ENCODE measurements around the gene MESP1. TPM values are rescaled to one million over a fixed set of nuclear protein-coding genes. Genes with fewer than 3 reads are reported as not detected.
A peak's percentile ranks its signal among the peaks of the same experiment; 100 is the strongest.

MESP1 gene
- total and polyA plus RNA-seq, 2 donors, result 0.38 to 0.50 TPM

DNA sequence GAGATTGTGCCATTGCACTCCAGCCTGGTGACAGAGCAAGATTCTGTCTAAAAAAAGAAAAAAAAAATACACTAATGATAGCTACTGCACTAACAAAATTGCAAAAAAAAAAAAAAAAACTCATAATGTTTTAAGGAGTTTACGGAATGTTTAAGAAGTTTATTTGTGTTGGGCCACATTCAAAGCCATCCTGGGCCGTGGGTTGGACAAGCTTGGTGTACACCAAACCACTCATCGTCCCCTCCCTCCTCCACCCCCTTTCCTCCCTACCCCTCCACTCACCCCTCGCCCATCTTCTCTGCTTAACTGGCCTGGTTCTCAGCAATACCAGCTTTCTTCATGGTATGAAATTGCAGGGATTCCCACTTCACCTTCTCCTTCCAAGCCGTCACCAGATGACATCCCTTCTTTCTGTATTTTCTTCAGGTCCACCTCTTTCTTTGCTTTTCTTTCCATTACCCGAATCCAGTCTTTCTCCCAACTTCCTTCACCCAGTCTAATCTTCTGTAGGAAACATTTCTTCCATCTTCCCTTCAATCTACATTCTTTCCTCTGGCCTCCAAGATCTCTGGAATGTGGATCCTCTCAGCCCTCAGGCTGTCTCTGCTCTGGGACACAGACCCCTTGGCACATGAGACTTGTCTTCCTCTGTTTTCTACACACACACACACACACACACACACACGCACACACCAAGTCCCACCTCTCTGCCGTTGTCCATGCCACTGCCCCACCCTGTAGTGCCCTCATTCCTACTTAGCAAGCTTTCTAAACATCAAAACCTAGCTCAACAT, 3.5 kb upstream of the MESP1 start:
- Histone ChIP-seq H3K36me3 (ENCODE audit: control insufficient read depth in 2 of 2, insufficient read depth in 2 of 2, low read length in 1 of 2) (no peaks in the 10 kb centered on the region), H3K27me3 (ENCODE audit: control insufficient read depth in 2 of 2, insufficient read depth in 1 of 2, low read length in 1 of 2) (peaks cover 7 to 52% of the 10 kb centered on the region in 2 donors), H3K9me3 (ENCODE audit: control insufficient read depth in 2 of 2, insufficient read depth in 1 of 2, low read length in 1 of 2) (no peaks in the 10 kb centered on the region), H3K4me1 (ENCODE audit: control insufficient read depth in 2 of 2, insufficient read depth in 2 of 2, low read length in 2 of 2) (peaks cover 5 to 6% of the 10 kb centered on the region in 2 donors), H3K4me3 (ENCODE audit: low read length in 2 of 2) (no peak overlapping the region), H3K27ac (ENCODE audit: low read depth in 1 of 2, low read length in 1 of 2) (no peak overlapping the region)
- 83% methylated on average over 8 of the region's 8 CpGs for WGBS
- no peak for DNase-seq (ENCODE audit: low read depth in 6 of 9, low spot score in 9 of 9)

DNA sequence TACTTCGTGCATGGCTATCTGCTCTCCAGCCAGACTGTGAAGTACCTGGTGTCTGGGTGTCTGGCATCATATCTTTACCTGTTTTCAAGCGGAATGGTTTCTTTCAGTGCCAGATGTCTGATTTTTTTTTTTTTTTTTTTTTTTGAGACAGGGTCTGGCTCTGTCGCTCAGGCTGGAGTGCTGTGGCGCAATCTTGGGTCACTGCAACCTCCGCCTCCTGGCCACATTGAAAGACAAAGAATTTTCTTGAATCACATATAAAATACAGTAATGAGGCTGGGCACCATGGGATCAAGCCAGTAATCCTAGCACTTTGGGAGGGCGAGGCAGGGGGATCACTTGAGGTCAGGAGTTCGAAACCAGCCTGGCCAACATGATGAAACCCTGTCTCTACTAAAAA, 2.8 kb upstream of the MESP1 start:
- no peaks in the 10 kb centered on the region for H3K9me3 ChIP-seq (ENCODE audit: control insufficient read depth in 2 of 2, insufficient read depth in 1 of 2, low read length in 1 of 2)
- peaks cover 7 to 59% of the 10 kb centered on the region in 2 donors for H3K27me3 ChIP-seq (ENCODE audit: control insufficient read depth in 2 of 2, insufficient read depth in 1 of 2, low read length in 1 of 2)
- no peak overlapping the region for H3K27ac ChIP-seq (ENCODE audit: low read depth in 1 of 2, low read length in 1 of 2)
- no peak for DNase-seq (ENCODE audit: low read depth in 6 of 9, low spot score in 9 of 9)
- no peak overlapping the region for H3K4me3 ChIP-seq (ENCODE audit: low read length in 2 of 2)
- H3K36me3 ChIP-seq (ENCODE audit: control insufficient read depth in 2 of 2, insufficient read depth in 2 of 2, low read length in 1 of 2), result no peaks in the 10 kb centered on the region
- 87% methylated on average over 7 of the region's 7 CpGs for WGBS
- peaks cover 5 to 6% of the 10 kb centered on the region in 2 donors for H3K4me1 ChIP-seq (ENCODE audit: control insufficient read depth in 2 of 2, insufficient read depth in 2 of 2, low read length in 2 of 2)

DNA sequence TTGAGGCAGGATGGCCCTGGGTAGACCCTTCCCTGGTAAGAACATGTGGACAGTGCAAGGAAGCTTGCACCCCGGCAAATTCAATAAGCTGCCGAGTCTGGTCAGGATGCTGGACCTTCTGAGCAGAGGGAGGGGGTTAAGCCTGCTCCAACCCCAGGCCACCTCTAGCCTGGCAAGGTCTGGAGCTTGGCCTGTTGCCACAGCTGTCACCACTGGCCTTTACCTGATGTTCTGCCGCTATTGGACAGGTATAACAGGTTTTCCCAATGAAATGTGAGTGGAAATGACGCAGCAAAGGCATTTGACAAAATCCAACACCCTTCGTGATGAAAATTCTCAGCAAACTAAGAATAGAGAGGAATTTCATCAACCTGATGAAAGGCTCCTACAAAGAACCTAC, 699 bp upstream of the MESP1 start:
- peaks cover 7 to 78% of the 10 kb centered on the region in 2 donors for H3K27me3 ChIP-seq (ENCODE audit: control insufficient read depth in 2 of 2, insufficient read depth in 1 of 2, low read length in 1 of 2)
- DNase-seq (ENCODE audit: low read depth in 6 of 9, low spot score in 9 of 9), result no peak
- H3K4me1 ChIP-seq (ENCODE audit: control insufficient read depth in 2 of 2, insufficient read depth in 2 of 2, low read length in 2 of 2), result peaks cover 5 to 6% of the 10 kb centered on the region in 2 donors
- H3K9me3 ChIP-seq (ENCODE audit: control insufficient read depth in 2 of 2, insufficient read depth in 1 of 2, low read length in 1 of 2), result peaks cover 0 to 1% of the 10 kb centered on the region in 2 donors
- no peak overlapping the region for H3K4me3 ChIP-seq (ENCODE audit: low read length in 2 of 2)
- peak overlapping the region in 1 of 2 donors; percentile 5 for H3K27ac ChIP-seq (ENCODE audit: low read depth in 1 of 2, low read length in 1 of 2)
- H3K36me3 ChIP-seq (ENCODE audit: control insufficient read depth in 2 of 2, insufficient read depth in 2 of 2, low read length in 1 of 2), result no peaks in the 10 kb centered on the region
- 95% methylated on average over 5 of the region's 5 CpGs for WGBS

DNA sequence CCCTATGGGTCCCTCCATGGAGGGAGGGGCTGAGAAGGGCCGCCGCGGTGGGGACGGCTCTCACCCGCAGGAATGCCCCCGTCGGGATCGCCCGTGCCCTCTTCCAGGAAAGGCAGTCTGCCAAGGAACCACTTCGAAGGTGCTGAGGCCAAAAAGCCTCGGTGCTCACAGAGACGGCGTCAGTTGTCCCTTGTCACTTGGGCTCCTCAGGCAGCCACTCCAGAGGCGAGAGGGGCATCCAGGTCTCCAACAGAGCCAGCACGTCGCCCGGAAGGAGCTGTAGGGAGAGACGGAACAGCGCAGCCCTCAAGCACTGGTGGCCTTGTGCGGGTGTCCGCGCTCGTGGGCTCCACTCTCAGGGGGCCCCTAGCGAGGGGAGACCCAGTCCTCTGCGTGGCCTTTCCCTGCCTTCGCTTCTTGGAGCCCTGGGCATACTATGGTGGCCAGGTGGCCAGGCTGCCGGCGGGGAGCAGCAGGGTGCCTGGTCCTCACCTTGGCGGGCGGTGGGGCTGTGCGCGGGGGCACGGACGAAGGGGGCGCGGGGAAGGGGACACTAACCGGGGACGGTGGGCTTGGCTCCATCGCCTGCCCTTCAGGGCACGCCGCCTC, 994 bp downstream of the MESP1 start:
- Histone ChIP-seq H3K9me3 (ENCODE audit: control insufficient read depth in 2 of 2, insufficient read depth in 1 of 2, low read length in 1 of 2) (peaks cover 0 to 1% of the 10 kb centered on the region in 2 donors), H3K27me3 (ENCODE audit: control insufficient read depth in 2 of 2, insufficient read depth in 1 of 2, low read length in 1 of 2) (peaks cover 7 to 86% of the 10 kb centered on the region in 2 donors), H3K4me1 (ENCODE audit: control insufficient read depth in 2 of 2, insufficient read depth in 2 of 2, low read length in 2 of 2) (peaks cover 5 to 6% of the 10 kb centered on the region in 2 donors), H3K36me3 (ENCODE audit: control insufficient read depth in 2 of 2, insufficient read depth in 2 of 2, low read length in 1 of 2) (no peaks in the 10 kb centered on the region), H3K27ac (ENCODE audit: low read depth in 1 of 2, low read length in 1 of 2) (no peak overlapping the region), H3K4me3 (ENCODE audit: low read length in 2 of 2) (peak overlapping the region in 1 of 2 donors; percentile 76)
- 9% methylated on average over 41 of the region's 41 CpGs for WGBS
- no peak for DNase-seq (ENCODE audit: low read depth in 6 of 9, low spot score in 9 of 9)

DNA sequence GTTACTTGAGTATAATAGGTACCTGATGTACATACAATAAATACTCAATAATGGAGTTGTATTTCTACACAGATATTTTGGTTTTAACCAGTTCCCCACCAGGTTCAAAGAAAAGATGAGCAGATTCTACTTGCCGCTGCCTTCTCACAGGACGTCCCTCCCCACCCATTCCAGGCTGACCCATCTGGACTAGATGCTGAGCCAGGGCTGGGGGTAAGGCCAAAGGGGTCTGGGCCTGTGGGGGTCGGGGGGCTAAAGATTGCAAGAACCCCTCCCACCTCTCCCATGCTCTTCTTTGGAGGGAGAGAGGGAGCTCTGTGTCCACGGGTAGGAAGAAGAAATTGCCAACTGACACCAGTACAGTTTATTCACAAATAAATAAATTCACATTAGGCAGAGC, 1.5 kb downstream of the MESP1 start:
- H3K27ac ChIP-seq (ENCODE audit: low read depth in 1 of 2, low read length in 1 of 2), result no peak overlapping the region
- 92% methylated on average over 4 of the region's 4 CpGs for WGBS
- H3K4me1 ChIP-seq (ENCODE audit: control insufficient read depth in 2 of 2, insufficient read depth in 2 of 2, low read length in 2 of 2), result peaks cover 5 to 6% of the 10 kb centered on the region in 2 donors
- H3K4me3 ChIP-seq (ENCODE audit: low read length in 2 of 2), result no peak overlapping the region
- H3K27me3 ChIP-seq (ENCODE audit: control insufficient read depth in 2 of 2, insufficient read depth in 1 of 2, low read length in 1 of 2), result peaks cover 7 to 87% of the 10 kb centered on the region in 2 donors
- DNase-seq (ENCODE audit: low read depth in 6 of 9, low spot score in 9 of 9), result no peak
- H3K36me3 ChIP-seq (ENCODE audit: control insufficient read depth in 2 of 2, insufficient read depth in 2 of 2, low read length in 1 of 2), result no peaks in the 10 kb centered on the region
- peaks cover 0 to 1% of the 10 kb centered on the region in 2 donors for H3K9me3 ChIP-seq (ENCODE audit: control insufficient read depth in 2 of 2, insufficient read depth in 1 of 2, low read length in 1 of 2)

DNA sequence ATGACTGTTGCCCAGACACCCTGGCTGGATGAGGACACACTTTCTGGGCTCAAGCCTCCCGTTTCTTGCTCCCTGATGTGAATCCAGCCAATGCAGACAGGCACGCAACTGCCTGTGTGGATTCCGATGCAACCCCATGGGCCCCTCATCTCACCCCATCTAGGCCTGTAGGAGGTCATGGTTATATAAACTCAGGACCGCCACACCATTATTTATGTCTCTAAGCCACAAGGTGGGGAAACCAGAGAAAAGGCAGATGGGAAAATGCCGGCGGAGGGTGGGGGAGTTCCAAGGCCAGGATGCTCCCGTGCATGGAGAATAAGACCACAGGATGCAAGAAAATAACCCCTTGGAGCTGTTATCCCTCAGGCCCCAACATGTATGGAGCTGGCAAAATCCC, 2.0 kb downstream of the MESP1 start:
- Histone ChIP-seq H3K27ac (ENCODE audit: low read depth in 1 of 2, low read length in 1 of 2) (no peak overlapping the region), H3K4me1 (ENCODE audit: control insufficient read depth in 2 of 2, insufficient read depth in 2 of 2, low read length in 2 of 2) (peaks cover 5 to 6% of the 10 kb centered on the region in 2 donors), H3K9me3 (ENCODE audit: control insufficient read depth in 2 of 2, insufficient read depth in 1 of 2, low read length in 1 of 2) (peaks cover 0 to 1% of the 10 kb centered on the region in 2 donors), H3K4me3 (ENCODE audit: low read length in 2 of 2) (no peak overlapping the region), H3K36me3 (ENCODE audit: control insufficient read depth in 2 of 2, insufficient read depth in 2 of 2, low read length in 1 of 2) (no peaks in the 10 kb centered on the region), H3K27me3 (ENCODE audit: control insufficient read depth in 2 of 2, insufficient read depth in 1 of 2, low read length in 1 of 2) (peaks cover 7 to 87% of the 10 kb centered on the region in 2 donors)
- no peak for DNase-seq (ENCODE audit: low read depth in 6 of 9, low spot score in 9 of 9)
- WGBS, result 94% methylated on average over 7 of the region's 7 CpGs

DNA sequence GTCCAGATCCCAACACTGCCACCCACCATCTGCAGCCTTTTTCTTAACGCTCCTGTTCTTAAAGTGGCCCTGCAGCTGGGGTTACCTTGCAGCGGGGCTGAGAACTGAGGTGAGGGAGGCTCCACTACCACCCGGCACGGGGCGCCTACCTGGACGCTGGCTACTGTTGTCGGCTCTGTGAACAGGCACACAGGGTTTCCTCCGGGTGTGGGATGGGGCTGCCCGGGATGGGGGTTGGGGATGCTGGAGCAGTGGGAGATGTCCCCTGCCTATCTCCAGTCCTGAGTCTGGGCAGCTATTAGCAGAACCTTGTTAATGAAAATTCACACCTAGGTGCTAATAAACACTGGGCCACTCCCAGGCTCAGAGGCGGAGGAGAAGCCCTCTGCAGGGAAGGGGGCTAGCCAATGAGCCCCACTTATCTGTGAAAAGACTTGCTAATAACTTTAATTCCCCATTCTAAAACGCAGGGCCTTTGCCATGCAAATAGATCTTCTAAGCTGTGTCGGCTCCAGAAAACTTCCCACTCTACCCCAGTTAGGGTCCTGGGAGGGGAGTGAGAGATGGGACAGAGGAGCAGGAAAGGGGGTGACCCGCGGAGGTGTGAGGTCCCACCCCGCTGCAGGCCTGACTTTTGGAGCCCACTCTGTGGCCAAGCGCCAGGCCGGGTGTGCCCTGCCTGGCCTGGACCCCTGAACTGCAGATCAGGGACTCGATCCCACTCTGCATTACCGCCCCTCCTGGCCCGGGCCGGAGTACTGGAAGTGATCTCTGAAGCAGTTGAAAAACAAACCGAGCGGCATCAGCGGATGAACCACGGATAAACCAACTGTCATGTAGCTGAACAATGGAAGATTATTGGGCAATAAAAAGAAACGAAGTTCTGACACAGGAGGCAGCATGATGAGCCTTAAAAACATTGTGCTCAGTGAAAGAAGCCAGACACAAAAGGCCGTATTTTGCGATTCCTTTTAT, 3.1 kb downstream of the MESP1 start:
- H3K4me3 ChIP-seq (ENCODE audit: low read length in 2 of 2), result no peak overlapping the region
- H3K36me3 ChIP-seq (ENCODE audit: control insufficient read depth in 2 of 2, insufficient read depth in 2 of 2, low read length in 1 of 2), result no peaks in the 10 kb centered on the region
- peaks cover 7 to 85% of the 10 kb centered on the region in 2 donors for H3K27me3 ChIP-seq (ENCODE audit: control insufficient read depth in 2 of 2, insufficient read depth in 1 of 2, low read length in 1 of 2)
- no peak overlapping the region for H3K27ac ChIP-seq (ENCODE audit: low read depth in 1 of 2, low read length in 1 of 2)
- WGBS, result 89% methylated on average over 28 of the region's 28 CpGs
- no peak for DNase-seq (ENCODE audit: low read depth in 6 of 9, low spot score in 9 of 9)
- H3K9me3 ChIP-seq (ENCODE audit: control insufficient read depth in 2 of 2, insufficient read depth in 1 of 2, low read length in 1 of 2), result peaks cover 0 to 1% of the 10 kb centered on the region in 2 donors
- peaks cover 5 to 6% of the 10 kb centered on the region in 2 donors for H3K4me1 ChIP-seq (ENCODE audit: control insufficient read depth in 2 of 2, insufficient read depth in 2 of 2, low read length in 2 of 2)

DNA sequence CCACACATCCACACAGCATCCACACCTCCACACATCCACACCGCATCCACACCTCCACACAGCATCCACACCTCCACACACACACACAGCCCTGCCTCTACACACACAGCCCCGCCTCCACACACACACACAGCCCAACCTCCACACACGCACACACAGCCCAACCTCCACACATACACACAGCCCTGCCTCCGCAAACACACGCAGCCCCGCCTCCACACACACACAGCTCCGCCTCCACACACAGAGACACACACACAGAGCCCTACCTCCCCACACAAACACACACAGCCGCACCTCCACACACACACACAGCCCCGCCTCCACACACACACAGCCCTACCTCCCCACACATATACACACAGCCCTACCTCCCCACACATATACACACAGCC, 4.7 kb downstream of the MESP1 start:
- Histone ChIP-seq H3K27me3 (ENCODE audit: control insufficient read depth in 2 of 2, insufficient read depth in 1 of 2, low read length in 1 of 2) (peaks cover 2 to 70% of the 10 kb centered on the region in 2 donors), H3K27ac (ENCODE audit: low read depth in 1 of 2, low read length in 1 of 2) (no peak overlapping the region), H3K36me3 (ENCODE audit: control insufficient read depth in 2 of 2, insufficient read depth in 2 of 2, low read length in 1 of 2) (no peaks in the 10 kb centered on the region), H3K4me3 (ENCODE audit: low read length in 2 of 2) (no peak overlapping the region), H3K4me1 (ENCODE audit: control insufficient read depth in 2 of 2, insufficient read depth in 2 of 2, low read length in 2 of 2) (peaks cover 3% of the 10 kb centered on the region in 2 donors), H3K9me3 (ENCODE audit: control insufficient read depth in 2 of 2, insufficient read depth in 1 of 2, low read length in 1 of 2) (peaks cover 0 to 1% of the 10 kb centered on the region in 2 donors)
- 97% methylated on average over 9 of the region's 9 CpGs for WGBS
- DNase-seq (ENCODE audit: low read depth in 6 of 9, low spot score in 9 of 9), result no peak
